ENCODE measurements around the gene LRP1-AS. TPM values are rescaled to one million over a fixed set of nuclear protein-coding genes. Genes with fewer than 3 reads are reported as not detected.

Gene LRP1-AS
- total RNA-seq, 1 donor: not detected

DNA sequence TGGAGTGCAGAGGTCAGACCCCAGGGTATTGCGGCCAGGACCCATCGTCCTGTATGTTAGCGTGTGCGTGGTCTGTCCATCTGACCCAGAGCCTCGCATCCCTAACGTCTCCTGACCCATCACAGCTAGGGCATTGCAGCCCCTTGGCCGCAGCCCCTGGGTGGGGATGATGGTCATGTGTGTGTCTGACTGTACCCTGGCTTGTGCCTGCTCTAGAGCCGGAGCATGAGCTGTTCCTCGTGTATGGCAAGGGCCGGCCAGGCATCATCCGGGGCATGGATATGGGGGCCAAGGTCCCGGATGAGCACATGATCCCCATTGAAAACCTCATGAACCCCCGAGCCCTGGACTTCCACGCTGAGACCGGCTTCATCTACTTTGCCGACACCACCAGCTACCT lies 10.8 kb upstream of the LRP1-AS start:
- DNase-seq (ENCODE audit: low read depth): no peak
- TF ChIP-seq, protein P1, sequence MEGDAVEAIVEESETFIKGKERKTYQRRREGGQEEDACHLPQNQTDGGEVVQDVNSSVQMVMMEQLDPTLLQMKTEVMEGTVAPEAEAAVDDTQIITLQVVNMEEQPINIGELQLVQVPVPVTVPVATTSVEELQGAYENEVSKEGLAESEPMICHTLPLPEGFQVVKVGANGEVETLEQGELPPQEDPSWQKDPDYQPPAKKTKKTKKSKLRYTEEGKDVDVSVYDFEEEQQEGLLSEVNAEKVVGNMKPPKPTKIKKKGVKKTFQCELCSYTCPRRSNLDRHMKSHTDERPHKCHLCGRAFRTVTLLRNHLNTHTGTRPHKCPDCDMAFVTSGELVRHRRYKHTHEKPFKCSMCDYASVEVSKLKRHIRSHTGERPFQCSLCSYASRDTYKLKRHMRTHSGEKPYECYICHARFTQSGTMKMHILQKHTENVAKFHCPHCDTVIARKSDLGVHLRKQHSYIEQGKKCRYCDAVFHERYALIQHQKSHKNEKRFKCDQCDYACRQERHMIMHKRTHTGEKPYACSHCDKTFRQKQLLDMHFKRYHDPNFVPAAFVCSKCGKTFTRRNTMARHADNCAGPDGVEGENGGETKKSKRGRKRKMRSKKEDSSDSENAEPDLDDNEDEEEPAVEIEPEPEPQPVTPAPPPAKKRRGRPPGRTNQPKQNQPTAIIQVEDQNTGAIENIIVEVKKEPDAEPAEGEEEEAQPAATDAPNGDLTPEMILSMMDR (IDR thresholded peaks at IDR 0.05; ENCODE audit: insufficient read depth, low read length): no peak
- no peak overlapping the region for H3K4me3 ChIP-seq (ENCODE audit: low read depth, low read length)

DNA sequence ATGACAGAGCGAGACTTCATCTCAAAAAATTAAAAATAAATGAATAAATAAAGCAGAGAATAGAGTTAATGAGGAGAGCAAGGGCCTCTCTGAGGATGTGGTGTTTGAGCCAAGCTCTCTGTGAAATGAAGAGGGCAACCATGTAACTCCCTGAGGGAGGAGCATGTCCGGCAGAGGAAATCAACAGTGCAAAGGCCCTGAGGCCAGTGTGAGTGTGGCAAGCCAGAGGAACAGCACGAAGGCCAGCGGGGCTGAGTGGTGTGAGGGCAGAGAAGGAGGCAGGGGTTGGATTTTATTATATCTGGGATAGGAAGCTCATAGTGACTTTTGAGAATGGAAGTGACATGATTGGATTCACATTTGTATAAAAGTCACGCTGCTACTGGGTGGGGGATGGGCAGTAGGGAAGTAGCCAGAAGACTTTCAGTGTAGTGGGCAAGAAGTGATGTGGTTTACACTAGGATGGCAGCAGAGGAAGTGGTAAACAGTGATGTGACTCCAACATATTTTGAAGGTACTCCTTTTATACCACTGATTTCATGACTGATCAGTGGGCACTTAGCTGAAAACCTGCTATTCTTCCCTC lies 10.3 kb upstream of the LRP1-AS start:
- TF ChIP-seq, protein P1 (IDR thresholded peaks at IDR 0.05; ENCODE audit: insufficient read depth, low read length): no peak
- no peak for DNase-seq (ENCODE audit: low read depth)
- no peak overlapping the region for H3K4me3 ChIP-seq (ENCODE audit: low read depth, low read length)

DNA sequence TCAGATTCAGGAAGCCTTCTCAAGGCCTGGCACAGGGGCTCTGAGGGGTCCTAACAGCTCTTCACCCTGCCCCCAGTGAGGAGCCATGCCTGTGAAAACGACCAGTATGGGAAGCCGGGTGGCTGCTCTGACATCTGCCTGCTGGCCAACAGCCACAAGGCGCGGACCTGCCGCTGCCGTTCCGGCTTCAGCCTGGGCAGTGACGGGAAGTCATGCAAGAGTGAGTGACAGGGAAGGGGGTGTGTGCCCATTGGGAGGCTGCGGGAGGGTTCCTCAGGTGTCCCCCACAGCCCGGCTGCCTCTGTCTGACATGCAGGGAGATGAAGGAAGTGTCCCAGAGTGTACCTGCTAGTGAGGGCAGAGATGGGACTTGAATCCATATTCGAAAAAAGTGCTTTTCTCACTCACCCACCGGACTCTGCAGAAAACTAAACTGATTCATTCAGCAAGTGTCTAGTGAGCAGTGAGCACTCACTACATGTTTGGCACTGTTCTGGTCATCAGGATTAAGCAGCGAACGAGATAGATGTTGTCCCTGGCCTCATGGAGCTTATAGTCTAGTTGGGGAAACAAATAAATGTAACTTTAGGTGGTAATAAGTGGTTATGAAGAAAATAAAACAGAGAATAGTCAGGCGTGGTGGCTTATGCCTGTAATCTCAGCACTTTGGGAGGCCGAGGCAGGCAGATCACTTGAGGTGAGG lies 9.4 kb upstream of the LRP1-AS start:
- TF ChIP-seq, protein P1 (IDR thresholded peaks at IDR 0.05; ENCODE audit: insufficient read depth, low read length): no peak
- no peak for DNase-seq (ENCODE audit: low read depth)
- no peak overlapping the region for H3K4me3 ChIP-seq (ENCODE audit: low read depth, low read length)

DNA sequence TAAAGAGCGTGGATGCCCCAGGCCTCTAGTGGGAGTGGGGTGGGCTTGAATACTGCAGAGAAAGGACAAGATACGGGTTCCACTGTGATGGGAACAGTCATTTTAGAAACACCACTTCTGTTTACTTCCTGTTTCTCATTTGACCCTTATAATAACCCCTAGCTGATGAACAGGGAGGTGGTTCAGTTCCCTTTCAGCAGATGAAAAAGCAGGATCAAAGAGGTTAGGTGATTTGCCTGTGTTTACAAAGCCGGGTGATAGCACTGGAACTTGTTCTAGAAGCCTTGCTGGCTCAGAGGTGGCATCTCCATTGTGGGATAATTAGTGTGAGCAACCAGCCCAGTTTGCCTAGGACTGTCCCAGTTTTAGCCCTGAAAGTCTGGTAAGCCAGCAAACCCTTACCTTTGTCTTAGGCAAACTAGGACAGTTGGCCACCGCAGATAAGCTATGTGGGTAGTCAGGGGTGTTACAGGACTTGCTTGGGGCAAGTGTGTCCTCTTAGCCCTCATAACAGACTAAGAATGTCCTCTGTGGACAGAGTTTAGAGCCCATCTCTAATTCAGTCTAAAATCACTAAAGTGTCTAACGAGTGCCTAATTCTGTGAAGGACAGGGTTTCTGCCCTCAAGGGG lies 7.5 kb upstream of the LRP1-AS start:
- H3K4me3 ChIP-seq (ENCODE audit: low read depth, low read length): no peak overlapping the region
- DNase-seq (ENCODE audit: low read depth): no peak
- TF ChIP-seq, protein P1 (IDR thresholded peaks at IDR 0.05; ENCODE audit: insufficient read depth, low read length): no peak

DNA sequence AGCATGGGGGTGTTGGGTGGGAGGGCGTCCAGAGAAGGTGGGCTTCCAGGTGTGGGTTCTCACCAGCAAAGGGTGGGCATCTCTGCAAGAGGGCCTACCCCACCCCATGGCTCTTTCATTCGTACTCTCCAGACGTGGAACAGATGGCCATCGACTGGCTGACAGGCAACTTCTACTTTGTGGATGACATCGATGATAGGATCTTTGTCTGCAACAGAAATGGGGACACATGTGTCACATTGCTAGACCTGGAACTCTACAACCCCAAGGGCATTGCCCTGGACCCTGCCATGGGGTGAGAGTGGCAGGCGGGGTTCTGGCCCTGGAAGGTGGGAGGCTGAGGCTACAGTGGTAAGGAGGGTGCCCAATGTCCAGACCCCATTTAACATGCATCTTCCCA lies 6.7 kb upstream of the LRP1-AS start:
- TF ChIP-seq, protein P1 (IDR thresholded peaks at IDR 0.05; ENCODE audit: insufficient read depth, low read length): no peak
- no peak for DNase-seq (ENCODE audit: low read depth)
- no peak overlapping the region for H3K4me3 ChIP-seq (ENCODE audit: low read depth, low read length)

DNA sequence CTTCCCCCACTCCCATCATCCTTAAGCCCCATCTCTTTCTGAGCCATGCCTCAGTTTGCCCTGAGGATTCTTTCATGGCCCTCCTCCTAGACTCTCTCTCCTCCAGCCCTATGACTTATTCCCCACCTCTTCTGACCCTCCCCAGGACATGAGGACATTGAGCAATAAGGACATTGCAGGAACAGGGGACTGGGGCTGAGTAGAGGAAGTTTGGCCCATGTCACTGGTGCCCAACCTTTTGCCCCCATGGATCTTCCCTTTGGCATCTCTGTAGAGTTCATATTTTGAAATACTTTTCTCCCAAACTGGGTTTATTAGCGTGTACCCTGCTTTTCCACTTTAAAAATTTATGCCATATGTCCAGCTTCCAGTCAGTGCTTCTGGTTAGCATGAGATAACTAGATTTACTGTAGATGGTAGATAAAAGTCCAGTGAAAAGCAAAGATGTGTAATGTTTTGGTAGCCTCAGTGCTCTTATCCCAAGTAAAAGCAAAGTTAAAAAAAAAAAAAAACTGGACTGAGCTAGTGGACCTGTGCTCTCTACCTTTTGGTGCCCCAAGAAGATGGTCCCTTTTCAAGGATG lies 6.1 kb upstream of the LRP1-AS start:
- no peak for DNase-seq (ENCODE audit: low read depth)
- TF ChIP-seq, protein P1 (IDR thresholded peaks at IDR 0.05; ENCODE audit: insufficient read depth, low read length): no peak
- no peak overlapping the region for H3K4me3 ChIP-seq (ENCODE audit: low read depth, low read length)

Measured in fibroblast of the aortic adventitia (primary cell).